GM19240 (cell line): Measurements from ENCODE around the gene TMEM169.

Source experiments
- DNase-seq: peaks from one replicate; pipeline ENCODE4 v3.0.0; 2011; ENCODE audit warnings: low spot score; ENCODE audit not compliant: insufficient read length

The TMEM169 gene

GRCh38 chr2:216104691-216105090 lies 23.0 kb downstream of the TMEM169 start:
- DNase-seq: no peak

- DNase-seq: no peak
Observed at GRCh38 chr2:216107320-216107719, 25.6 kb downstream of the TMEM169 start.

GRCh38 chr2:216107760-216108159 lies 26.0 kb downstream of the TMEM169 start:
- no peak for DNase-seq

- no peak for DNase-seq
Observed at GRCh38 chr2:216108310-216108966, 26.7 kb downstream of the TMEM169 start.

GRCh38 chr2:216108967-216109921 lies 27.5 kb downstream of the TMEM169 start, which contains the start of gene XRCC5:
Gene XRCC5 (plus strand): TSS chr2:216109348. CDS start chr2:216109437, 89 bp downstream.
- peak; percentile 53 for DNase-seq

- no peak for DNase-seq
Observed at GRCh38 chr2:216109962-216110614, 28.4 kb downstream of the TMEM169 start.

GRCh38 chr2:216110620-216111019 lies 28.9 kb downstream of the TMEM169 start:
- DNase-seq: no peak

- DNase-seq: no peak
Observed at GRCh38 chr2:216111122-216111521, 29.4 kb downstream of the TMEM169 start.

- no peak for DNase-seq
Observed at GRCh38 chr2:216112926-216113325, 31.2 kb downstream of the TMEM169 start.

- DNase-seq: no peak
Observed at GRCh38 chr2:216113572-216113971, 31.9 kb downstream of the TMEM169 start.

- no peak for DNase-seq
Observed at GRCh38 chr2:216114382-216114713, 32.6 kb downstream of the TMEM169 start.

- DNase-seq: peak; percentile 67
Observed at GRCh38 chr2:216114714-216115531, 33.2 kb downstream of the TMEM169 start.

GRCh38 chr2:216116418-216116817 lies 34.7 kb downstream of the TMEM169 start:
- DNase-seq: no peak

GRCh38 chr2:216117561-216118340 lies 36.0 kb downstream of the TMEM169 start:
- DNase-seq: no peak

- no peak for DNase-seq
Observed at GRCh38 chr2:216118474-216118873, 36.8 kb downstream of the TMEM169 start.

- no peak for DNase-seq
Observed at GRCh38 chr2:216119146-216119545, 37.4 kb downstream of the TMEM169 start.

- no peak for DNase-seq
Observed at GRCh38 chr2:216119986-216120385, 38.3 kb downstream of the TMEM169 start.

GRCh38 chr2:216121255-216121654 lies 39.5 kb downstream of the TMEM169 start:
- no peak for DNase-seq

GRCh38 chr2:216126943-216127342 lies 45.2 kb downstream of the TMEM169 start:
- DNase-seq: no peak

- DNase-seq: no peak
Observed at GRCh38 chr2:216130346-216130971, 48.7 kb downstream of the TMEM169 start.
